ENCODE results near the gene CNIH2. TPM values are rescaled to one million over a fixed set of nuclear protein-coding genes. Genes with fewer than 3 reads are reported as not detected.

CNIH2 gene
- total and polyA plus RNA-seq, 2 of the 8 experiments (the other 6 are each of a cell fraction or from before 2014, with no cell fraction given): 12.5 to 15.8 TPM

- no peak for TF ChIP-seq CHD7 (IDR thresholded peaks at IDR 0.05; ENCODE audit: insufficient replicate concordance, low read length)
- no peak for TF ChIP-seq CHD2 (IDR thresholded peaks at IDR 0.05; ENCODE audit: low read length)
These were observed 12.2 kb upstream of the CNIH2 start (continued) for GRCh38 chr11:66265531-66266377.

Measured in H1 (cell line).